WERI-Rb-1 (cell line): ENCODE results near the gene IQUB.
"Not testable (repeated sequence)": the region's sequence is repeated elsewhere in the genome, so short reads cannot be mapped to it uniquely, and the experiment has no call there.

Source experiments
- DNase-seq: peaks from one replicate; pipeline ENCODE4 v3.0.0-alpha.2; 2020
- H3K27ac ChIP-seq: fragments of 250-450 bp; sonication (Bioruptor Pico); 2 replicates; pipeline ENCODE4 v1.5.1; 2020; ENCODE audit warnings: mild to moderate bottlenecking, moderate library complexity
- H3K27me3 ChIP-seq: fragments of 250-450 bp; sonication (Bioruptor Pico); 2 replicates; pipeline ENCODE4 v1.5.1; 2021; ENCODE audit warnings: mild to moderate bottlenecking, low read depth, moderate library complexity; ENCODE audit not compliant: insufficient read depth, severe bottlenecking
- H3K36me3 ChIP-seq: fragments of 250-450 bp; sonication (Bioruptor Pico); 2 replicates; pipeline ENCODE4 v1.5.1; 2020; ENCODE audit warnings: mild to moderate bottlenecking, moderate library complexity
- H3K4me3 ChIP-seq: 2 replicates; pipeline ENCODE4 v1.5.1; 2011; ENCODE audit warnings: low read depth, mild to moderate bottlenecking, control low read depth, low read length
- H3K9me3 ChIP-seq: fragments of 250-450 bp; sonication (Bioruptor Pico); 2 replicates; pipeline ENCODE4 v1.5.1; 2021; ENCODE audit warnings: mild to moderate bottlenecking, moderate library complexity; ENCODE audit not compliant: severe bottlenecking
- TF ChIP-seq, protein P1 (sequence below): IDR thresholded peaks from 2 replicates; pipeline ENCODE4 v1.5.1; 2011; ENCODE audit warnings: low read depth, mild to moderate bottlenecking, control low read depth, inconsistent platforms, low read length

IQUB gene

DNA sequence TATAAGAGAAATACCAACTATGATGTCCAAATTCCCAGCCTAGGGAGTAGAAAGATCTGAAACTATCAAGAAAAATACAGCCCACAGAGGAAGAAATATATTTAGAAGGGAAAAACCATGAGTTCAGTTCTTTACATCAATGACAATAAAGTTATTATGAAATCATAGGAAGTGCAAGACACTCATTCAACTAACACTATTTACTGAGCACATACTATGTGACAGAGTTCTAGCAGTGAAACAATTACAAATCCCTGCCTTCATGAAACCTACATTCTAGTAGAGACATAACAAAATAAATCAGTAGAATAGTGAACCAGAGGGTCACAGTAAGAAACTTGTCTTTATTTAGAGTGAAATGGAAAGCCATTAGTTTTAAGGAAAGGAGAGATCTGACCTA is 21.1 kb upstream of the IQUB start:
- Histone ChIP-seq H3K27ac (no peak overlapping the region), H3K4me3 (no peak overlapping the region), H3K9me3 (no peaks in the 10 kb centered on the region), H3K27me3 (no peaks in the 10 kb centered on the region), H3K36me3 (peaks cover 42% of the 10 kb centered on the region)
- DNase-seq = no peak
- TF ChIP-seq, protein P1, sequence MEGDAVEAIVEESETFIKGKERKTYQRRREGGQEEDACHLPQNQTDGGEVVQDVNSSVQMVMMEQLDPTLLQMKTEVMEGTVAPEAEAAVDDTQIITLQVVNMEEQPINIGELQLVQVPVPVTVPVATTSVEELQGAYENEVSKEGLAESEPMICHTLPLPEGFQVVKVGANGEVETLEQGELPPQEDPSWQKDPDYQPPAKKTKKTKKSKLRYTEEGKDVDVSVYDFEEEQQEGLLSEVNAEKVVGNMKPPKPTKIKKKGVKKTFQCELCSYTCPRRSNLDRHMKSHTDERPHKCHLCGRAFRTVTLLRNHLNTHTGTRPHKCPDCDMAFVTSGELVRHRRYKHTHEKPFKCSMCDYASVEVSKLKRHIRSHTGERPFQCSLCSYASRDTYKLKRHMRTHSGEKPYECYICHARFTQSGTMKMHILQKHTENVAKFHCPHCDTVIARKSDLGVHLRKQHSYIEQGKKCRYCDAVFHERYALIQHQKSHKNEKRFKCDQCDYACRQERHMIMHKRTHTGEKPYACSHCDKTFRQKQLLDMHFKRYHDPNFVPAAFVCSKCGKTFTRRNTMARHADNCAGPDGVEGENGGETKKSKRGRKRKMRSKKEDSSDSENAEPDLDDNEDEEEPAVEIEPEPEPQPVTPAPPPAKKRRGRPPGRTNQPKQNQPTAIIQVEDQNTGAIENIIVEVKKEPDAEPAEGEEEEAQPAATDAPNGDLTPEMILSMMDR = no peak

DNA sequence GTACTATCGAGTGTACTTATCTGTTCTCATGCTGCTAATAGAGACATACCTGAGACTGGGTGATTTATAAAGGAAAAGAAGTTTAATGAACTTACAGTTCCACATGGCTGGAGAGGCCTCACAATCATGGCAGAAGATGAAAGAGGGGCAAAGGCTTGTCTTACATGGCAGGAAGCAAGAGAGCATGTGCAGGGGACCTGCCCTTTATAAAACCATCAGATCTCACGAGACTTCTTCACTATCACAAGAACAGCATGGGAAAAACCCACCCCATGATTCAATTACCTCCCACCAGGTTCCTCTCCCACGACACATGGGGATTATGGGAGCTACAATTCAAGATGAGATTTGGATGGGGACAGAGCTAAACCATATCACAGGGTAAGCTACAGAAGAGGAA is 18.8 kb upstream of the IQUB start:
- DNase-seq = no peak
- Histone ChIP-seq H3K4me3 (no peak overlapping the region), H3K27ac (no peak overlapping the region), H3K27me3 (no peaks in the 10 kb centered on the region), H3K36me3 (peaks cover 61% of the 10 kb centered on the region), H3K9me3 (no peaks in the 10 kb centered on the region)
- TF ChIP-seq, protein P1 = no peak

DNA sequence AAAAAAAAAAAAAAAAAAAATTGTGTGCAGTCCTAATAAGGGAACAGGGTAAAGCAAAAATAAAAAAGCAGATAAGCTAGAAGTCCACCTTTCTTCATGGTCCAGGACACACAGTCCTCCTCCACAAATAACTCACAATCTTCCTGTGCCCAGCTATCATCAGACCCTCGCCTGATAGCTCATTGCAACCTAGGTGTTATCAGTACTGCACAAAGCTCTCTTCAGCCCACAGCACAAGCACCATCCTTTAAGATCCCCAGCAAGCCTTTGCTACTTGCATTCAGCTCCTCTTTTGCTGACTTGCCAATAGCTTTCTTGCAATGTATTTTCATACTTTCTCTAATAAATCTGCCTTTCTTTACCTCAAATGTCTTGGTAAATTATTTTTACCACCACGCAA is 18.2 kb upstream of the IQUB start:
- H3K36me3 ChIP-seq = peaks cover 63% of the 10 kb centered on the region
- no peak overlapping the region for H3K4me3 ChIP-seq
- no peak for DNase-seq
- H3K27me3 ChIP-seq = no peaks in the 10 kb centered on the region
- no peak overlapping the region for H3K27ac ChIP-seq
- TF ChIP-seq, protein P1 = no peak
- no peaks in the 10 kb centered on the region for H3K9me3 ChIP-seq

GRCh38 chr7:123552134-123552533 is 17.7 kb upstream of the IQUB start:
- H3K27me3 ChIP-seq, DNase-seq, H3K27ac ChIP-seq, H3K9me3 ChIP-seq, H3K4me3 ChIP-seq: not testable (repeated sequence)
- H3K36me3 ChIP-seq = peaks cover 60% of the 10 kb centered on the region

- H3K4me3 ChIP-seq = no peak overlapping the region
- H3K9me3 ChIP-seq = no peaks in the 10 kb centered on the region
- H3K27me3 ChIP-seq = no peaks in the 10 kb centered on the region
- TF ChIP-seq, protein P1 = no peak
- DNase-seq = no peak
- no peak overlapping the region for H3K27ac ChIP-seq
- H3K36me3 ChIP-seq = peaks cover 52% of the 10 kb centered on the region
These were observed 14.0 kb upstream of the IQUB start for GRCh38 chr7:123548406-123548805.

DNA sequence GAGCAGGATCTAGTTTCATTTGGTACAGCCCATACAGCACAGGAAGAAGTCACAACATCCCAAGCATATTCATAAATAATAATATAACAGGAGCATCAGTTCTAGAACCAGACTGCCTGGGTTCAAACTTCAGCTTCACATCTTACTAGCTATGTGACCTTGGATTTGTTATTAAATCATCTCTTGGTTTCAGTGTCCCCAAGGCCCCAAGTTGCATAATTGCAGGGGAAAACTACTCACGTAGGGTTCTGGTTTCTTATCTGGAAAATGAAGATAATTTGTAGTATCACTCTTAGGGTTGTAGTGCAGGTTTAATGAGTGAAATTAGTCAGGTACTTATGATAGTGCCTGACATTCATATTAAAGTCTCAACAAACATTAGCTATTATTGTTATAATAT is 5.5 kb upstream of the IQUB start:
- TF ChIP-seq, protein P1 = no peak
- H3K27ac ChIP-seq = no peak overlapping the region
- no peak for DNase-seq
- H3K9me3 ChIP-seq = no peaks in the 10 kb centered on the region
- H3K27me3 ChIP-seq = no peaks in the 10 kb centered on the region
- no peak overlapping the region for H3K4me3 ChIP-seq
- peaks cover 4% of the 10 kb centered on the region; the same call in 1 of the 2 replicates for H3K36me3 ChIP-seq
